EH (cell line): ENCODE measurements around the gene MIGA2.

ENCODE experiments used
- DNase-seq: peaks from one replicate; pipeline ENCODE4 v3.0.0-alpha.2; 2015; ENCODE audit warnings: low read depth

Gene MIGA2

GRCh38 chr9:129074106-129074505 is 37.7 kb downstream of the MIGA2 start:
- DNase-seq, result no peak

GRCh38 chr9:129075996-129076639 is 39.7 kb downstream of the MIGA2 start:
- DNase-seq, result no peak

GRCh38 chr9:129076640-129077037 is 40.2 kb downstream of the MIGA2 start:
- no peak for DNase-seq

GRCh38 chr9:129077236-129077635 is 40.8 kb downstream of the MIGA2 start:
- DNase-seq, result no peak

DNA sequence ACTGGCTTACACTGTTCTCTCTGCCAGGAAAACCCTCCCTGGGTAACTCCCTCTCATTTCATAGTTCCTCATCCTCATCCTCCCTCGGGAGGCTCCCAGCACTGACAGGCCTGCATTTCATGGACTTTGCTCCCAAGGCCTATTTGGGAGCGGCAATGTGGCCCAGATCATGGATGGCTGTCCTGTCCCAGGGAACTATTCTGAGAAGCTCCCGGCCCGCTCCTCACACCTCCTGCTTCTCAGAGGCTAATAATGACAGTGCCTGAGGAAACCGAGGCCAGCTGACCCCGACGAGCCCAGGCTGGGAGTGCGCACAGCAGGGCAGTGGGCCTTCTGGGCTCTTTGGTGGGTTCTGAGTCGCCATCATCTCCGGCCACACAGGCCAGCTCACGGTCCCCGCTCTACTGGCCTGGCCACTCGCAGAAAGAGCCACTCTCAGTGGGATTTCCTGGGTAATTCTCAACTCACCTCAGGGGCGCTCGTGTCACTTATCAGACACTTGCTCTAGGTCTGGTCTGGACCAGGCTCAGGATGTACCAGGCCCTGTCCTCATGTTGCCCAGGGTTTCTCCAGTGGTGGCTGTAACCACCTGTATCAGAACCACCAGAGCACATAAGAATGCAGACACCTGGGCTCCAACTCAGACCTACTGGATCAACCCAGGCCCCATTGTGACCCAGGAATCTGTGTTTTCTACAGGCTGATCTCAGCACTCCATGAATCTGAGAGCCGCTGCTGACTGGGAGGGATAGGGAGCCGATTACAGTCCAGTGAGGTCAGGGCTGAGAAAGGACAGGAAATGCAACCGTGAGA is 42.5 kb downstream of the MIGA2 start:
- no peak for DNase-seq

GRCh38 chr9:129079829-129080228 is 43.4 kb downstream of the MIGA2 start:
- no peak for DNase-seq

- DNase-seq, result no peak
These were observed 43.8 kb downstream of the MIGA2 start for GRCh38 chr9:129080298-129080600.

DNA sequence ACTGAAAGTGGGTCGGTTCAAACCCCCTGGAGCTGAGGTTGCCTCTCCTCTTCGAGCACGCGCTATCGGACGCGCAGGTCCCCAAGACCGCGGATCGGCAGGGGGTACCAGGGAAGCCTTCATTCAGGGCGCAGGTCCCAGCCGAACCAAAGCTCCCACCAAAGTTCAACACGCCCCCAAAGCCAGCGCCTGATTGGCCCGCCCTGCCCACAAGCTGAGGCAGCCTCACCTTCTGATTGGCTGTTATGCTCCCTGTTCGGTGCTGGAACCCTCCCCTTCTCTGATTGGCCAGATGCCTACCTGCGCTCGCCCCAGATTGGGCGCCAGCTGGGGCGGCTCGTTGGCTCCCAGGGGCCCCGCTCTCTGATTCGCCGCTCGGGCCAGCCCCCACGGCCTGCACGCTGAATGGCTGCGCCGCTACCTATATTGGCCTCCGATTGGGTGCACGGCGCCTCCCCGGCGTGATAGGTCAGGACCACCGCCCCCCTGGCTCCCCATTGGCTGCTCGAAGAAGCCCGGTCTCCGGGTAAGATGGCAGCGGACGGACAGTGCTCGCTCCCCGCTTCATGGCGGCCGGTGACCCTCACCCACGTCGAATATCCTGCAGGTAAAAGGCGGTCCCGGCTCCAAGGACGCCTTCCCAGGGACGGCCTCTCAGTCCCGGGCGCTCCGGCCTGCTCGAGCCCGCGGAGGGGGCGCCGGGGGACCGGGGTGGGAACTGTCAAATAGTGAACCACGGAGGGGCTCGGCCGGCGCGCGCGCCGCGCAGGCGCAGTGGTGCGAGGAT is 44.4 kb downstream of the MIGA2 start, which contains the start of gene DOLPP1:
TSS of gene DOLPP1 (plus strand) at position 511 of the 787 bp plus-strand sequence. CDS start at position 532, 21 bp downstream.
- DNase-seq, result peak; percentile 100

DNA sequence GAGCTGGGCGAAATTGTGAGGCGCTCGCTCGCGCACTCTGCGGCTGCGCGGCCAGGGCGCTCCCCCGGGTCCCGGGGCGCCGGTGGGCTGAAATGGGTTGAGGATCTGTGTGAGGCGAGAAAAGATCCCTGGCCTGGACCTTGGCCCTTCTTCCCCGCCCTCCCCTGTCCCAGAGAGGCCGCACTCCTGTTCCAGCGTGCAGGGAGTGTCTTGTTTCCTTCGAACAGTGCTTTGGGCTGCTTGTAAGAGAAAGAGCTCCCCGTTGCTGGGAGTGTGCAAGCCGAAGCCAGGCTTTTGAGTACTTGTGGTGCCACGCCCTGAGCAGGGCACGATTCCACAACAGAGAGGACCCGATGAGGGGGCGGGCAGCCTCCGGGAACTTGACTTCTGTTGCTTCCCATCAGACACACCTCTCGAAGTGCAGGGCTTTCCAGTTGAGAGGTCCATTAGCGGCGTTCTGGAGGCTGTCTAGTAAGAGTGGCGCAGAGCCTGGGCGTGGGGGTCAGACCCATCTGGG is 45.0 kb downstream of the MIGA2 start:
- no peak for DNase-seq

DNA sequence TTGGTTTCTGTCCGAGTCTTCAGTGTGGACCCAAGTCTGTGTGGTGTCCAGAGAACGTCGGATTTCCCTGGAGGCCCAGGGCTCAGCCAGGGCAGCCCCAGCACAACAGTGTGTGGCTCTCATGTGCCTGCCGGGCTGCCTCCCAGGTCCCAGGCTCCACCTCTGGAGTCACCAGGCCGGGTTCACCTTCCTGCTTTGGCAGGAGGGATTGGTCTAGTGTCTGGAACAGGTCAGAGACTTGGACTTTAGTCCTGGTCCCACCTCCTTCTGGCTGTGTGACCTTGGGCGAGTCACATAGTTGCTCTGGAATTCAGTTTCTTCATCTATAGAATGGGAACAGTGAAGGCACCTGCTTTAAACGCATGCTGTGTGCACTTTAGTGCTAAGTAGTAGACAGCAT is 47.7 kb downstream of the MIGA2 start:
- DNase-seq, result no peak

DNA sequence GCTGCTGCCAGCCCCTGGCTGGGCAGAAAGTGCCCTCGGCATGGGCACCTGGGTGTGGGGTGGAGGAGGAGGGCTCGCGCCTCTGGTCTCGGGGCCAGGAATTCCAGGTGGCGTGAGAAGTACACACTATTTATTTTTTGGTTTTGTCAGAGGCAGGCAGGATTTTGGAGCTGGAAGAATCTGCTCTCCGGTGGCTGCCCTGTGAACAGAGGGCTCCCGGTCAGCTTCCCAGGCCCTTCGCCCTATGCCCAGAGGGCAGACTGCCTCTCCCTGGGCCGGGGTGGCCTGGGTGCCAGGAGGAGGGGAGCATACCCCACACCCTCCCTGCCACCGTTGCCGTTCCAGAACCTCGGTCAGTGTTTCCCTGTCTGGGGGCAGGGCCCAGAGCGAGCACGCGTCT is 52.8 kb downstream of the MIGA2 start:
- no peak for DNase-seq

- DNase-seq, result no peak
These were observed 57.4 kb downstream of the MIGA2 start for GRCh38 chr9:129093602-129094386.

GRCh38 chr9:129094387-129095169 is 58.2 kb downstream of the MIGA2 start:
- no peak for DNase-seq

GRCh38 chr9:129095170-129095667 is 58.8 kb downstream of the MIGA2 start:
- DNase-seq, result no peak

DNA sequence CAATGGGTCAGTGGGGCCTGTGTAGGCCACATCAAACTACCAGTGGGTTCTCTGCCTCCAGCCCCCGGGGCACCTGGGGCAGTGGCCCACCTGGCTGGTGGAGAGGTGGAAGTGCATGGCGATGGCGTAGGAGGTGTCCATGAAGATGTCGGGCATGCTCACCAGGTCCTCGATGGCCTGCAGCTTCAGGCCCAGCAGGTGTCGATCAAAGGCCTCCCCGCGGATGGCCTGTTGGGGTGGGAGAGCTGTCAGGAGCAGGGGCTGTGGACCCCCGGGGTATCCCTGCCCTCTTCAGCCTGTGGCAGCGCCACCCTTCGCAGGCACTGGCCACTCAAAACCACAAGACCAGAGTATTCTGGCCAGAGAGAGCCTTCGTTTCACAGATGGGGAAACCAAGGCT is 59.5 kb downstream of the MIGA2 start:
- DNase-seq, result no peak

DNA sequence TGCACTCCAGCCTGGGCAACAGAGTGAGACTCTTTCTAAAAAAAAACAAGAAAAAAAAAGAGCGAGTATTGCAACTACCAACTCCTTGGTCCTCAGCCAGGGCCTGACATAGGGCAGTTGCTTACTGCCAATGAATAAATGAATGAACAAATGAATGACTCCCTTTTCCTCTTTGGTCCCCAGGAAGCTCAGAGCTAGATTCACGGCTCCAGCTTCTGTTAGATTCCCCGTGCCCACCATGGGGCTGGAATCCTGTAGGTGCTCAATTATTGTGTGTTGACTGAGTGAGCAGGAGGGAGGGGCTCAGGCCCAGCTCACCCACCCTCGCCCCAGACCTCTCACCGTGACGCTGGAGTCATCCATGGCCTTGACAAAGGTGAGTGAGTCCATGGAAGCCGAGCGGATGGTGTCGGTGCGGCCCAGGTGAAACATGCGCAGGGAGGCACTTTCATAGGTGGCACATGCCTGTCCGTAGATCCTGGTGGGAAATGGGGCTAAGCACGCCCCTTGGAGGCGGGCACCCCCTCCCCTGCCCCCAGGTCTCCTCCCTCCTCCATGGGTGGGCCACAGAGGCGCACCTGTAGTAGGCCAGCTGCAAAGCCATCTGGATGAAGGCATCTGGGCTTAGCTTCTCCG is 61.4 kb downstream of the MIGA2 start:
- DNase-seq, result no peak

GRCh38 chr9:129098328-129098727 is 61.9 kb downstream of the MIGA2 start:
- no peak for DNase-seq

- DNase-seq, result no peak
These were observed 64.2 kb downstream of the MIGA2 start for GRCh38 chr9:129100383-129101169.

DNA sequence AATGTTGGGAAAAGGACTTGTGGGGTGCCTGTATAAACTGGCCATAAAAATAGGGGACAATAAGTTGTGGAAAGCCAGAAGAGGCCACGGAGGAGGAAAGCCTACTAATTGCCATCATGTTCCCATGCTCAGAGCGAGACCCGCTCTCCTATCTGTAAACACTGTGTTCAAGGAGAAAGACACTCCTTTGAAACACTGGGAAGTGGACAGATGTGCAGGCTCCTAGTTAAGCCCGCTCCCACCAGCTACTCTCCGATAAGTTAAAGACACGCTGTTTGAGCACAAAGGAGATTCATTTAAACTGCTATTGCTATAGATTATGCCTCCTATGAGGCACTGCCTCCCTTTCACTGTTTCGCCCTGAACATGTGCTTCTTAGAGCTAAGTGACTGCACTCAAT is 64.9 kb downstream of the MIGA2 start:
- no peak for DNase-seq

GRCh38 chr9:129102095-129102525 is 65.7 kb downstream of the MIGA2 start:
- DNase-seq, result no peak
